Peyer's patch (tissue), 4 donors: ENCODE data around the gene TCP10L. TPM values are rescaled to one million over a fixed set of nuclear protein-coding genes. Genes with fewer than 3 reads are reported as not detected.

Source experiments
- DNase-seq, 3 donors: peaks; one replicate each; pipeline ENCODE4 v3.0.0-alpha.2; 2017 to 2019
- H3K27ac ChIP-seq, 4 donors: fragments of 200-600 bp; sonication (generic); one replicate each; pipeline ENCODE4 v1.5.1; 2016 to 2019
- H3K27me3 ChIP-seq, 2 donors: fragments of 200-600 bp; sonication (generic); one replicate each; pipeline ENCODE4 v1.5.1; 2019
- H3K36me3 ChIP-seq, 3 donors: fragments of 200-600 bp; sonication (generic); one replicate each; pipeline ENCODE4 v1.5.1; 2016 to 2019
- H3K4me1 ChIP-seq, 4 donors: fragments of 200-600 bp; sonication (generic); one replicate each; pipeline ENCODE4 v1.5.1; 2016 to 2019
- H3K4me3 ChIP-seq, 4 donors: fragments of 200-600 bp; sonication (generic); 1 replicate in 3 of 4; 2 replicates in 1 of 4; pipeline ENCODE4 v1.5.1; 2016 to 2019; ENCODE audit warnings: mild to moderate bottlenecking in 1 of 4
- H3K9me3 ChIP-seq, 4 donors: fragments of 200-600 bp; sonication (generic); one replicate each; pipeline ENCODE4 v1.5.1; 2016 to 2019; ENCODE audit warnings: mild to moderate bottlenecking in 1 of 4
- POLR2A ChIP-seq, 2 donors: fragments of 450-650 bp; IDR thresholded peaks; one replicate each; pipeline ENCODE4 v1.5.1; 2017; ENCODE audit warnings: antibody characterized with exemption in 2 of 2, mild to moderate bottlenecking in 2 of 2, moderate library complexity in 2 of 2
- small RNA-seq, 2 donors: library from RNA; depleted of rRNA; stranded (forward); fragments of <200 nt; gene quantifications; one replicate each; pipeline ENCODE3, GENCODE V24; 2016
- total RNA-seq, 4 donors: library from RNA; depleted of rRNA; stranded (reverse); fragments of >200 nt; gene quantifications; one replicate each; pipeline ENCODE4 v1.1.0, GENCODE V29; 2016
- TF ChIP-seq, protein P1 (sequence below), 6 experiments: fragments of 450-650 bp in 4 of 6; fragments of 200-600 bp in 2 of 6; sonication (generic) in 1 of 6; IDR thresholded peaks; one replicate each; pipeline ENCODE4 v1.5.1; 2017 to 2019; ENCODE audit warnings: antibody characterized with exemption in 6 of 6, mild to moderate bottlenecking in 3 of 6, moderate library complexity in 1 of 6

Gene TCP10L
- total RNA-seq, 4 donors from 2014 or later, result 9.9 TPM; not detected in 3

- no peak overlapping the region for H3K4me3 ChIP-seq
- TF ChIP-seq, protein P1, sequence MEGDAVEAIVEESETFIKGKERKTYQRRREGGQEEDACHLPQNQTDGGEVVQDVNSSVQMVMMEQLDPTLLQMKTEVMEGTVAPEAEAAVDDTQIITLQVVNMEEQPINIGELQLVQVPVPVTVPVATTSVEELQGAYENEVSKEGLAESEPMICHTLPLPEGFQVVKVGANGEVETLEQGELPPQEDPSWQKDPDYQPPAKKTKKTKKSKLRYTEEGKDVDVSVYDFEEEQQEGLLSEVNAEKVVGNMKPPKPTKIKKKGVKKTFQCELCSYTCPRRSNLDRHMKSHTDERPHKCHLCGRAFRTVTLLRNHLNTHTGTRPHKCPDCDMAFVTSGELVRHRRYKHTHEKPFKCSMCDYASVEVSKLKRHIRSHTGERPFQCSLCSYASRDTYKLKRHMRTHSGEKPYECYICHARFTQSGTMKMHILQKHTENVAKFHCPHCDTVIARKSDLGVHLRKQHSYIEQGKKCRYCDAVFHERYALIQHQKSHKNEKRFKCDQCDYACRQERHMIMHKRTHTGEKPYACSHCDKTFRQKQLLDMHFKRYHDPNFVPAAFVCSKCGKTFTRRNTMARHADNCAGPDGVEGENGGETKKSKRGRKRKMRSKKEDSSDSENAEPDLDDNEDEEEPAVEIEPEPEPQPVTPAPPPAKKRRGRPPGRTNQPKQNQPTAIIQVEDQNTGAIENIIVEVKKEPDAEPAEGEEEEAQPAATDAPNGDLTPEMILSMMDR (IDR thresholded peaks at IDR 0.05), result no peak
- no peak for TF ChIP-seq POLR2A (IDR thresholded peaks at IDR 0.05)
- no peak overlapping the region for H3K27ac ChIP-seq
- no peak for DNase-seq
- no peaks in the 10 kb centered on the region for H3K36me3 ChIP-seq
- no peaks in the 10 kb centered on the region for H3K4me1 ChIP-seq
- H3K9me3 ChIP-seq, result no peaks in the 10 kb centered on the region
- no peaks in the 10 kb centered on the region for H3K27me3 ChIP-seq
Observed at GRCh38 chr21:32529679-32530078, 55.6 kb downstream of the TCP10L start.

GRCh38 chr21:32525282-32525681, 60.0 kb downstream of the TCP10L start:
- H3K4me1 ChIP-seq, result peaks cover 0 to 10% (median 0%) of the 10 kb centered on the region in 4 donors
- no peak for TF ChIP-seq POLR2A (IDR thresholded peaks at IDR 0.05)
- H3K36me3 ChIP-seq, result no peaks in the 10 kb centered on the region
- no peaks in the 10 kb centered on the region for H3K27me3 ChIP-seq
- no peak overlapping the region for H3K27ac ChIP-seq
- H3K4me3 ChIP-seq, result no peak overlapping the region
- no peaks in the 10 kb centered on the region for H3K9me3 ChIP-seq
- DNase-seq, result no peak

DNA sequence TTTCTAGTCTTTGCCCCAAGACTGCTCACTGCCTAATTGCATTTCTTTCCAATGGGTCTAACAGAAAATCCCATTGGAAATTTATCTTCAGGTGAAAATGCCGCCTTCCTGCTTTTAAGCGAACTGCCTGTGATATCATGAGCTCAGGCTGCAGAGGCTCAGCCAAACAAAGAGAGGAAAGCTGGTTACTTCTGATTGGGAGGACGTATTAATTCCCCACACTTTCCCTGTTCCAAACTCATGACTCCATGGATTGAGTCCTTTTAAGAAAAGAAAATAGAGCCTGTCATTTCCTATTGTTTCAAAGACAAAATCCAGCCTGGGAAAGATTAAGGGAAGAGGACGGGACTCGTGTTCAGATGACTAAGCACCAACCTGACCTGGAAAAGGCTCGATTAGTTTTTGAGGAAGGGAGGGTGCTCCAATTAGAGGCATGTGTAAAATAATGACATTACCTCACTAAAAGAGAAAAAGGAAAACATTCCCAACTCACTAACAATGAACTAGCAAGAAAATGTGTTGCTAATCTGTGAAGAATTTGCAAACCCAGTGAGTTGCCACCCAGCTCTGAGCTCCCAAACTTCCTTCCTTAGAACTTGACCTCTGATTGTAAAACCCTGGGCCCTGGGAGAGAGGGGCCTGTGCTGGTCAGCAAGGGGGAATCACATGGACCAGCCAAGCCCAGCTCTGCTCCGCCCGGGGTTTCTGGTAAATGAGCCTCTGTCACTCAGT, 61.2 kb downstream of the TCP10L start:
- Histone ChIP-seq H3K9me3 (peaks cover 0 to under 1% (median 0%) of the 10 kb centered on the region in 4 donors), H3K27ac (peak overlapping the region in 1 of 4 donors; percentile 22), H3K4me3 (no peak overlapping the region), H3K27me3 (no peaks in the 10 kb centered on the region), H3K36me3 (no peaks in the 10 kb centered on the region), H3K4me1 (peaks cover 0 to 10% (median 0%) of the 10 kb centered on the region in 4 donors)
- TF ChIP-seq POLR2A (IDR thresholded peaks at IDR 0.05), result no peak
- TF ChIP-seq, protein P1 (IDR thresholded peaks at IDR 0.05), result no peak
- DNase-seq, result no peak

Small RNA genes within 50 kb of the gene (small RNA-seq; reads per million reads assigned to genes)
- gene RF00438 (0 reads per million in 2 donors), gene RNA5SP490 (0 reads per million in 2 donors)

Other genes with a start within 250 kb of the TCP10L start
- 10 to 100 TPM in 3 of 4 donors, 1 to 10 TPM in 1; 4.4 to 14.9 (median 11.0) TPM for gene URB1, start 192.5 kb downstream of the TCP10L start, total RNA-seq
- 10 to 100 TPM; 22.4 to 35.1 (median 30.3) TPM for gene EVA1C, start 172.8 kb downstream of the TCP10L start, total RNA-seq
- 10 to 100 TPM; 17.3 to 28.0 (median 20.6) TPM for gene CFAP298, start 26.9 kb upstream of the TCP10L start, total RNA-seq
- gene SYNJ1, start 142.5 kb upstream of the TCP10L start, total RNA-seq, result 10 to 100 TPM; 13.5 to 45.4 (median 16.1) TPM
- 100 to 1,000 TPM in 1 of 4 donors, 10 to 100 TPM in 3; 49.7 to 139 (median 76.5) TPM for gene PAXBP1, start 186.2 kb upstream of the TCP10L start, total RNA-seq